OCI-LY1 (cell line): ENCODE results near the gene MUL1.

ENCODE experiments used
- H2AFZ ChIP-seq: fragments of 200-600 bp; sonication (generic), shearing (Covaris generic); 2 replicates; pipeline ENCODE4 v1.6.0; 2014; ENCODE audit warnings: antibody characterized with exemption, mild to moderate bottlenecking, low read length
- H3F3A ChIP-seq: fragments of 200-600 bp; sonication (generic), shearing (Covaris generic); 2 replicates; pipeline ENCODE4 v1.6.0; 2014; ENCODE audit warnings: mild to moderate bottlenecking, antibody characterized with exemption, low read length, moderate library complexity; ENCODE audit not compliant: insufficient read depth
- H3K27ac ChIP-seq: fragments of 200-600 bp; sonication (generic); 2 replicates; pipeline ENCODE4 v1.5.1; 2014; ENCODE audit warnings: low read length, mixed run types, mild to moderate bottlenecking, low read depth; ENCODE audit not compliant: poor library complexity, severe bottlenecking
- H3K27me3 ChIP-seq: fragments of 200-600 bp; sonication (generic); 2 replicates; pipeline ENCODE4 v1.6.0; 2014; ENCODE audit warnings: antibody characterized with exemption, mild to moderate bottlenecking, low read length, moderate library complexity; ENCODE audit not compliant: insufficient read depth
- H3K36me3 ChIP-seq: fragments of 200-600 bp; sonication (generic); 2 replicates; pipeline ENCODE4 v1.6.1; 2014; ENCODE audit warnings: mild to moderate bottlenecking, antibody characterized with exemption, low read length, moderate library complexity, mixed read lengths; ENCODE audit not compliant: insufficient read depth
- H3K4me1 ChIP-seq: fragments of 200-600 bp; sonication (generic); 2 replicates; pipeline ENCODE4 v1.5.1; 2014; ENCODE audit warnings: mild to moderate bottlenecking, low read length, moderate library complexity; ENCODE audit not compliant: insufficient read depth, severe bottlenecking
- H3K4me2 ChIP-seq: fragments of 200-600 bp; sonication (generic), shearing (Covaris generic); 2 replicates; pipeline ENCODE4 v1.6.1; 2014; ENCODE audit warnings: low read length
- H3K4me3 ChIP-seq: fragments of 200-600 bp; sonication (generic); 2 replicates; pipeline ENCODE4 v1.5.1; 2014; ENCODE audit warnings: low read length, low read depth, mild to moderate bottlenecking, mixed read lengths; ENCODE audit not compliant: poor library complexity, severe bottlenecking
- H3K79me2 ChIP-seq: fragments of 200-600 bp; shearing (Covaris generic); 2 replicates; pipeline ENCODE4 v1.6.1; 2016; ENCODE audit warnings: mixed run types, low read length, mixed read lengths; ENCODE audit not compliant: insufficient read depth
- H3K9ac ChIP-seq: fragments of 200-600 bp; sonication (generic), shearing (Covaris generic); 2 replicates; pipeline ENCODE4 v1.6.1; 2014; ENCODE audit warnings: mild to moderate bottlenecking, low read length, mixed read lengths
- H3K9me2 ChIP-seq: fragments of 200-600 bp; sonication (generic), shearing (Covaris generic); 2 replicates; pipeline ENCODE4 v1.6.1; 2014; ENCODE audit warnings: low read depth, mild to moderate bottlenecking, low read length, mixed read lengths
- H3K9me3 ChIP-seq: fragments of 200-600 bp; shearing (Covaris generic); 2 replicates; pipeline ENCODE4 v1.6.1; 2014; ENCODE audit warnings: low read length, mixed read lengths
- H4K20me1 ChIP-seq: fragments of 200-600 bp; sonication (generic), shearing (Covaris generic); 2 replicates; pipeline ENCODE4 v1.6.0; 2016; ENCODE audit warnings: mild to moderate bottlenecking, low read length; ENCODE audit not compliant: insufficient read depth
- CTCF ChIP-seq: fragments of 200-600 bp; sonication (generic), shearing (Covaris generic); IDR thresholded peaks from 2 replicates; pipeline ENCODE4 v1.5.1; 2017; ENCODE audit warnings: mild to moderate bottlenecking, antibody characterized with exemption, low read length, moderate library complexity, mixed read lengths
- EZH2 ChIP-seq: fragments of 200-600 bp; sonication (generic), shearing (Covaris generic); IDR thresholded peaks from 2 replicates; pipeline ENCODE4 v1.8.0; 2017; ENCODE audit warnings: borderline replicate concordance, mixed run types, mild to moderate bottlenecking, antibody characterized with exemption, low read length, moderate library complexity, mixed read lengths

The MUL1 gene

GRCh38 chr1:20449735-20450311 lies 58.1 kb downstream of the MUL1 start:
- no peaks in the 10 kb centered on the region for H3F3A ChIP-seq
- no peaks in the 10 kb centered on the region for H3K79me2 ChIP-seq
- no peaks in the 10 kb centered on the region for H4K20me1 ChIP-seq
- no peaks in the 10 kb centered on the region for H3K9me3 ChIP-seq
- H3K9me2 ChIP-seq: no peaks in the 10 kb centered on the region
- H3K9ac ChIP-seq: no peak overlapping the region
- no peak overlapping the region for H3K4me3 ChIP-seq
- no peaks in the 10 kb centered on the region for H3K36me3 ChIP-seq
- TF ChIP-seq CTCF (no peak), EZH2 (no peak)
- no peak overlapping the region for H3K27ac ChIP-seq
- no peaks in the 10 kb centered on the region; the same call in 1 of the 2 replicates for H3K27me3 ChIP-seq
- no peak overlapping the region for H3K4me2 ChIP-seq
- H2AFZ ChIP-seq: no peak overlapping the region
- H3K4me1 ChIP-seq: no peaks in the 10 kb centered on the region
